Activated naive CD4-positive, alpha-beta T cell treated with anti-CD3 and anti-CD28 coated beads, Interleukin-2, amount 50 U/mL, for 24 hours (primary cell): ENCODE results near the gene SPAG17.
"Not testable (repeated sequence)": the region's sequence is repeated elsewhere in the genome, so short reads cannot be mapped to it uniquely, and the experiment has no call there.

Source experiments
- H3K27ac Mint-ChIP-seq: one replicate; pipeline ENCODE4 v1.8.0; 2021; ENCODE audit warnings: mild to moderate bottlenecking, mixed read lengths
- H3K27me3 Mint-ChIP-seq: one replicate; pipeline ENCODE4 v1.8.0; 2021; ENCODE audit warnings: mixed read lengths
- H3K36me3 Mint-ChIP-seq: one replicate; pipeline ENCODE4 v1.8.0; 2021; ENCODE audit warnings: mixed read lengths
- H3K4me1 Mint-ChIP-seq: one replicate; pipeline ENCODE4 v1.8.0; 2021; ENCODE audit warnings: mixed read lengths
- H3K4me3 Mint-ChIP-seq: one replicate; pipeline ENCODE4 v1.8.0; 2021; ENCODE audit warnings: mild to moderate bottlenecking, mixed read lengths
- H3K9me3 Mint-ChIP-seq: one replicate; pipeline ENCODE4 v1.8.0; 2021; ENCODE audit warnings: mixed read lengths

Gene SPAG17

GRCh38 chr1:117952386-117952785, 232.6 kb downstream of the SPAG17 start:
- no peaks in the 10 kb centered on the region for H3K4me1 Mint-ChIP-seq
- no peaks in the 10 kb centered on the region for H3K27me3 Mint-ChIP-seq
- no peak overlapping the region for H3K27ac Mint-ChIP-seq
- peaks cover 33% of the 10 kb centered on the region for H3K36me3 Mint-ChIP-seq
- H3K4me3 Mint-ChIP-seq = no peak overlapping the region
- H3K9me3 Mint-ChIP-seq = no peaks in the 10 kb centered on the region

- Mint-ChIP-seq H3K4me1 (peaks cover 6% of the 10 kb centered on the region), H3K9me3 (no peaks in the 10 kb centered on the region), H3K4me3 (no peak overlapping the region), H3K27me3 (no peaks in the 10 kb centered on the region), H3K27ac (no peak overlapping the region), H3K36me3 (peaks cover 35% of the 10 kb centered on the region)
These were observed 242.7 kb downstream of the SPAG17 start for GRCh38 chr1:117942293-117942692.

- Mint-ChIP-seq H3K9me3 (no peaks in the 10 kb centered on the region), H3K4me3 (no peak overlapping the region), H3K27me3 (no peaks in the 10 kb centered on the region), H3K27ac (no peak overlapping the region), H3K4me1 (peaks cover 35% of the 10 kb centered on the region), H3K36me3 (peaks cover 36% of the 10 kb centered on the region)
These were observed 251.3 kb downstream of the SPAG17 start for GRCh38 chr1:117933769-117934168.

DNA sequence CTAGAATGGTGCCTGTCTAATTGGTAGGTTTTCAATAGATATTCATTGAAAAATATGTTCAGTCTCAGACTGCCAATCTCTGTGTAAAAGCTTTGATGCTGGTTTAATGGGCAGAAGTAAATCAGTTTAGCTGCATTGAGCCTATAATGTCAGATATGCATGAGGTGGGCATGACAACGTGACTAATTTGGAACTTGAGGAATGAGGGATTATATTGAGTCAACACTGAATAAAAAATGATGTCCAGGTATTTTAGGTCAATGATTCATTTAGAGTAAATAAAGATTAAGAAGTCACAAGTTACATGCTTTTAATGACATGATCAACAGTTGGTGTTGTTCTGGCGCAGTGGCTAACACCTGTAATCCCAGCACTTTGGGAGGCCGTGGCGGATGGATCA, 252.5 kb downstream of the SPAG17 start:
- H3K9me3 Mint-ChIP-seq = no peaks in the 10 kb centered on the region
- peaks cover 43% of the 10 kb centered on the region for H3K4me1 Mint-ChIP-seq
- peaks cover 28% of the 10 kb centered on the region for H3K36me3 Mint-ChIP-seq
- no peak overlapping the region for H3K27ac Mint-ChIP-seq
- peak overlapping the region; percentile 70 for H3K4me3 Mint-ChIP-seq
- no peaks in the 10 kb centered on the region for H3K27me3 Mint-ChIP-seq

DNA sequence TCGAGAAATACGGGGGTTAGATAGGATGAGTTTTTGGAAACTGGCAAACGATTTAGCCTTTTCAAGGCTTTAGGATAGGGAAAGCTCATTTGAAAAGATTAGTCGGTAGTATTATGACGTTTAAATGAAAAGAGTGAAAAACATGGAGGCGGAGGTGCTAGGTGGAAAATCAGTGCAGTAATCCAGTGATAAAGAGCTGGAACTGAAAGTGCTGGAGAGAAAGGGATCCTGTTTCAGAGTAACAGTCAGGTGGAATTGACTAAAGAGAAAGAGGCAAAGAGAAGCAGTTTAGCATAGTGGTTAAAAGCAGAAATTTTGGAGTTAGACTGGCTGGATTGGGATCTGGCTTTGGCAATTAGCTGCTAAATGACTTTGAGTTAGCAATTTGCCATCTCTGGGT, 254.5 kb downstream of the SPAG17 start:
- H3K36me3 Mint-ChIP-seq = peaks cover 22% of the 10 kb centered on the region
- H3K27ac Mint-ChIP-seq = peak overlapping the region; percentile 93
- H3K27me3 Mint-ChIP-seq = no peaks in the 10 kb centered on the region
- peak overlapping the region; percentile 98 for H3K4me3 Mint-ChIP-seq
- H3K4me1 Mint-ChIP-seq = peaks cover 62% of the 10 kb centered on the region
- H3K9me3 Mint-ChIP-seq = no peaks in the 10 kb centered on the region

- Mint-ChIP-seq H3K4me3 (peak overlapping the region; percentile 98), H3K9me3 (no peaks in the 10 kb centered on the region), H3K27me3 (no peaks in the 10 kb centered on the region), H3K27ac (peak overlapping the region; percentile 93), H3K4me1 (peaks cover 65% of the 10 kb centered on the region), H3K36me3 (peaks cover 22% of the 10 kb centered on the region)
These were observed 254.9 kb downstream of the SPAG17 start for GRCh38 chr1:117930173-117930447.

DNA sequence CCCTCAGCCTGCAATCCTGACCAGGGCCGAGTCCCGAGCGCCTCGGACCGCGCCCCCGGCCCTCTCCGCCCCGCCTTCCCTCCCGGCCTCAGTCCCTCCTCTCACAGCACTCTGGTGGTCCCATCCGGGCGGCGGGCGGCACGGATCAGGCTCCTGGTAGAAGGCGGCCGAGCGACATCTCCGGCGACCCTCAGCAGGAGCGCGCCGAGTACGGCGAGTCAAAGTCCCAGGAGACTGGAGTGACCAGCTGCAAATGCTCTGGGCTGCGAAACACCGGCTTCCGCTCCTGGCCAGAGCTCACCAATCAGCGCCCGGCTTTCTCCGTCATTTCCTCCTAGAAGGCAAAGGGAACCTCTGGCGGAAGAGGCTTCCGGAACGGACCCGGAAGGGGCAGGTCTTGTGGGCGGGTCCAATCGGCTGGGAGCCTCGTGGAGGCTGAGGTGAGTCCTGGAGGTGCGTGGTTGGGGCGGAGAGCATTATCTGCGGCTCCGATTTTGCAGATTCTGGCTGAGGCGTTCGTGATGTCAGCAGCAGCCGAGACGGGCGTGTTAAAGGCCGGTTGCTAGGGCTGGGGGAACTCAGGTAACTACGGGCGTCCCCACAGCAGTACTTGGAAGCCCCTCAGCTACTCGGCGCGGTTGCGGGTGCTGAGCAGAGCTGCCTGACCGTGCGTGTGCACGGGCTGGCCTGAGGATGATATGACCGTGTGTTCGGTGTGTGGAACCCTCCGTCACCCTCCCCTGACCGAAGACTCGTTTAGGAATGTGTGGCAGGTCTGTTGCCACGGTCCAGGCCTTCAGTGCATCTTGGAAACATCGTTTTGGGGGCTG, 255.5 kb downstream of the SPAG17 start, which contains the start of the genes GDAP2 and WDR3:
TSS of gene GDAP2 (minus strand) at position 279 of the 830 bp plus-strand sequence. CDS start 9,264 bp downstream, outside the sequence.
TSS of gene WDR3 (plus strand) at position 397 of the 830 bp plus-strand sequence. CDS start 3,581 bp downstream, outside the sequence.
- Mint-ChIP-seq H3K36me3 (peaks cover 18% of the 10 kb centered on the region), H3K27ac (peak within 1 kb of the TSS; percentile 93), H3K4me1 (peaks cover 65% of the 10 kb centered on the region), H3K27me3 (no peaks in the 10 kb centered on the region), H3K4me3 (peak within 1 kb of the TSS; percentile 98), H3K9me3 (no peaks in the 10 kb centered on the region)

DNA sequence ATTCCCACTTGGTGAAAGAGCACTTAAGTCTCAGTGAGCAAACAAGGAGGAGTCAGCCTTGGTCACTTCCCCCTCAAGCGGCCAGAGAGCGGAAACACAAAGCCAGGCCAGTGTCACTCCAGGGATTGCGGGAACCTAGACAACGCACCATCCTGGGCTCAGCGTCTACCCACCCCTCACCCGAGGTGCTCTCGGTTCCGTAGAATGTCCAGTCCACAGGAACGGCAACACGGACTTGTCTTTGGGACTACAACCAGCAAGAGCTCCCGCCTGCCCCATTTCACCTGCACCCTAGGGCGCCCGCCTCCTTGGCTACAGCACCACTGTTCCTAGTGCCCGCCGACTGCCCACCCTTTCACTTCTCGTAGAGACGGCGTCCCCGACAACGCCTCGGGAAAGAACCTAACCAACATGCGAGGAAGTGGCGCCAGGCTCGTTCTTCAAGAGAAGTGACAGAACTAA, 256.1 kb downstream of the SPAG17 start:
- peaks cover 16% of the 10 kb centered on the region for H3K36me3 Mint-ChIP-seq
- H3K9me3 Mint-ChIP-seq = no peaks in the 10 kb centered on the region
- H3K27ac Mint-ChIP-seq = peak overlapping the region; percentile 93
- no peaks in the 10 kb centered on the region for H3K27me3 Mint-ChIP-seq
- H3K4me1 Mint-ChIP-seq = peaks cover 68% of the 10 kb centered on the region
- H3K4me3 Mint-ChIP-seq = peak overlapping the region; percentile 98

DNA sequence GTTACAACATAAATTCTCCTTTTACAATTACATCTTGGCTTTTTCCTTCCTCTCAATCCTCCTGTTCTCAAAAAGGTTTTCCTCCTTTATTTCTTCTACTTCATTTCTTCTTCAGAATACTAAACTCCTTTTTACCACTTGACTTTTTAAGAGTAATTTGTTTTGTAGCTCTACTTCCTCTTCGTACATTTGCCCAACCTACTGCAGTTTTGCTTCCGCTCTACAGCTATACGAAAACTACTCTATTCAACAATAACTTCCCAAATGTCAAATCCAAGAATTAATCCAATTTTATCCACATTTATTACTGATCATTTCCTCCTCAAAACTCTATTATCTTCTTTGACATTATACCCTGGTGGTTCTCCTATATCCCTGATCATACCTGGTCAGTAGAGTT, 259.0 kb downstream of the SPAG17 start:
- no peaks in the 10 kb centered on the region for H3K9me3 Mint-ChIP-seq
- H3K36me3 Mint-ChIP-seq = peaks cover 12% of the 10 kb centered on the region
- H3K4me1 Mint-ChIP-seq = peaks cover 56% of the 10 kb centered on the region
- H3K27ac Mint-ChIP-seq = no peak overlapping the region
- no peaks in the 10 kb centered on the region for H3K27me3 Mint-ChIP-seq
- H3K4me3 Mint-ChIP-seq = no peak overlapping the region

- Mint-ChIP-seq H3K4me1 (peaks cover 35% of the 10 kb centered on the region), H3K36me3 (peaks cover 13% of the 10 kb centered on the region)
- H3K4me3 Mint-ChIP-seq, H3K9me3 Mint-ChIP-seq, H3K27me3 Mint-ChIP-seq, H3K27ac Mint-ChIP-seq: not testable (repeated sequence)
These were observed 262.3 kb downstream of the SPAG17 start for GRCh38 chr1:117922717-117923116.

DNA sequence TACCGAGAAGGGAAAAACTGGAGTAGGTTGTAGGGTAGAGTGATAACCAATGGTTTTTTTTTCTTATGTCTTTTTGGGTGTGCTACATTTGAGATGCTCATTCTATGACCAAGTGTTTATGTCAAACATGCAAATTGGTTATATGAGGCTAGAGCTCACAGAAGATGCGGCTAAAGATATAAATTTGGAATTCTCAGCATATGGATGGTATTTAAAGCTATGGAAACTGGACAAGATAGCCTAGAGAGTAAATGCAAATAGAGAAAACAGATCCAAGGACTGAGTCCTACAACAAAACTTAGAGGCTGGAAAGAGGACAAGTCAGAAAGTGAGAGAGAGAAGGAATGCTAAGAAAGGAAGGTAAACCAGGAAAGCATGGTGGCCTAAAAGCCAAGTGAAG, 263.0 kb downstream of the SPAG17 start:
- H3K9me3 Mint-ChIP-seq = no peaks in the 10 kb centered on the region
- H3K36me3 Mint-ChIP-seq = peaks cover 15% of the 10 kb centered on the region
- H3K27ac Mint-ChIP-seq = no peak overlapping the region
- no peaks in the 10 kb centered on the region for H3K27me3 Mint-ChIP-seq
- H3K4me1 Mint-ChIP-seq = peaks cover 29% of the 10 kb centered on the region
- H3K4me3 Mint-ChIP-seq = no peak overlapping the region

- Mint-ChIP-seq H3K27ac (no peak overlapping the region), H3K9me3 (peaks cover 8% of the 10 kb centered on the region), H3K4me3 (no peak overlapping the region), H3K27me3 (no peaks in the 10 kb centered on the region), H3K36me3 (peaks cover 35% of the 10 kb centered on the region), H3K4me1 (peaks cover 20% of the 10 kb centered on the region)
These were observed 265.7 kb downstream of the SPAG17 start for GRCh38 chr1:117919376-117919775.

GRCh38 chr1:117911051-117911450, 274.0 kb downstream of the SPAG17 start:
- no peak overlapping the region for H3K27ac Mint-ChIP-seq
- no peak overlapping the region for H3K4me3 Mint-ChIP-seq
- H3K9me3 Mint-ChIP-seq = peaks cover 10% of the 10 kb centered on the region
- peaks cover 41% of the 10 kb centered on the region for H3K36me3 Mint-ChIP-seq
- H3K4me1 Mint-ChIP-seq = peaks cover 15% of the 10 kb centered on the region
- no peaks in the 10 kb centered on the region for H3K27me3 Mint-ChIP-seq

DNA sequence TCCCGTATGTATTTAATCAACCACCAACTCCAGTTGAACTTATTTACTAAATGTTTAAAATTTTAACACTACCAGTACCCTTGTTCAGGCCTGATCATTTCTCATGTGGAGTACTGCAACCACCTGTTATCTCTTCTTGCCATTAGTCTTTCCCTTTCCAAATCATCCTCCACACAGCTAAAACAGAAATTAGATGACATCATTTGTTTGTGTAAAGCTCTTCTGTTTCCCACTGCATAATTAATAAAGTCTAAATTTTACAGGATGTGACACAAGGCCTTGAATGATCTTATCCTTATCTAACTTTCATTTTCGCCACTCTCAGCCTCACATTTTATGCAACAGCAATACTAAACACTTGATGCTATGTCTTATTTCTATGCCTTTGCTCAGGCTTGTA, 280.0 kb downstream of the SPAG17 start:
- Mint-ChIP-seq H3K4me1 (no peaks in the 10 kb centered on the region), H3K27me3 (no peaks in the 10 kb centered on the region), H3K27ac (no peak overlapping the region), H3K36me3 (peaks cover 35% of the 10 kb centered on the region), H3K4me3 (no peak overlapping the region), H3K9me3 (no peaks in the 10 kb centered on the region)

DNA sequence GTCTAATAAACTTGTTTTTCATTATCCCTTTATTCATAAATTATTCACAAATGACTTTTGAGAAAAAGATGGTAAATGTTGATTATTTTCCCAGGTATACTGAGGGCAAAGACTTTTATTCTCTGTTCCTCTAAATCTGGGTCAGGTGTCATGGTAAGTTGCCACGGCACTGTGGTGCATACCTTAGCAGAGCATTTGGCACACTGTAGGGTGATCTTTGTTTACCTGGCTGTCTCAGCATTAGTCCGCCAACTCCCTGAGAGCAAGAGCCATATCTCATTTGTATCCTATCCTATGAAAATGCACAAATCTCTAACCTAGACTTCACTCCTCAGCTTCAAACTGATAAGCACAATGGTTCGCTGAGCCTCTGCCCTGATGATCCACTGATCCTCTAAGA, 280.5 kb downstream of the SPAG17 start:
- Mint-ChIP-seq H3K4me1 (no peaks in the 10 kb centered on the region), H3K27me3 (no peaks in the 10 kb centered on the region), H3K36me3 (peaks cover 35% of the 10 kb centered on the region), H3K27ac (no peak overlapping the region), H3K9me3 (no peaks in the 10 kb centered on the region), H3K4me3 (no peak overlapping the region)
